ENCODE measurements around the gene HAUS8.

GRCh38 chr19:17097593-17098126, 22.4 kb upstream of the HAUS8 start:
- no peak for TF ChIP-seq POLR2A (IDR thresholded peaks at IDR 0.05)
- TF ChIP-seq, protein P1, sequence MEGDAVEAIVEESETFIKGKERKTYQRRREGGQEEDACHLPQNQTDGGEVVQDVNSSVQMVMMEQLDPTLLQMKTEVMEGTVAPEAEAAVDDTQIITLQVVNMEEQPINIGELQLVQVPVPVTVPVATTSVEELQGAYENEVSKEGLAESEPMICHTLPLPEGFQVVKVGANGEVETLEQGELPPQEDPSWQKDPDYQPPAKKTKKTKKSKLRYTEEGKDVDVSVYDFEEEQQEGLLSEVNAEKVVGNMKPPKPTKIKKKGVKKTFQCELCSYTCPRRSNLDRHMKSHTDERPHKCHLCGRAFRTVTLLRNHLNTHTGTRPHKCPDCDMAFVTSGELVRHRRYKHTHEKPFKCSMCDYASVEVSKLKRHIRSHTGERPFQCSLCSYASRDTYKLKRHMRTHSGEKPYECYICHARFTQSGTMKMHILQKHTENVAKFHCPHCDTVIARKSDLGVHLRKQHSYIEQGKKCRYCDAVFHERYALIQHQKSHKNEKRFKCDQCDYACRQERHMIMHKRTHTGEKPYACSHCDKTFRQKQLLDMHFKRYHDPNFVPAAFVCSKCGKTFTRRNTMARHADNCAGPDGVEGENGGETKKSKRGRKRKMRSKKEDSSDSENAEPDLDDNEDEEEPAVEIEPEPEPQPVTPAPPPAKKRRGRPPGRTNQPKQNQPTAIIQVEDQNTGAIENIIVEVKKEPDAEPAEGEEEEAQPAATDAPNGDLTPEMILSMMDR (IDR thresholded peaks at IDR 0.05 in 8 of 11, conservative IDR thresholded peaks at IDR 0.05 in 3 of 11): no peak
- peak in 1 of 3 donors; percentile 69 for TF ChIP-seq POLR2AphosphoS5 (IDR thresholded peaks at IDR 0.05)
